ENCODE data around the gene RHBDD1.

Gene RHBDD1, protein sequence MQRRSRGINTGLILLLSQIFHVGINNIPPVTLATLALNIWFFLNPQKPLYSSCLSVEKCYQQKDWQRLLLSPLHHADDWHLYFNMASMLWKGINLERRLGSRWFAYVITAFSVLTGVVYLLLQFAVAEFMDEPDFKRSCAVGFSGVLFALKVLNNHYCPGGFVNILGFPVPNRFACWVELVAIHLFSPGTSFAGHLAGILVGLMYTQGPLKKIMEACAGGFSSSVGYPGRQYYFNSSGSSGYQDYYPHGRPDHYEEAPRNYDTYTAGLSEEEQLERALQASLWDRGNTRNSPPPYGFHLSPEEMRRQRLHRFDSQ

DNA sequence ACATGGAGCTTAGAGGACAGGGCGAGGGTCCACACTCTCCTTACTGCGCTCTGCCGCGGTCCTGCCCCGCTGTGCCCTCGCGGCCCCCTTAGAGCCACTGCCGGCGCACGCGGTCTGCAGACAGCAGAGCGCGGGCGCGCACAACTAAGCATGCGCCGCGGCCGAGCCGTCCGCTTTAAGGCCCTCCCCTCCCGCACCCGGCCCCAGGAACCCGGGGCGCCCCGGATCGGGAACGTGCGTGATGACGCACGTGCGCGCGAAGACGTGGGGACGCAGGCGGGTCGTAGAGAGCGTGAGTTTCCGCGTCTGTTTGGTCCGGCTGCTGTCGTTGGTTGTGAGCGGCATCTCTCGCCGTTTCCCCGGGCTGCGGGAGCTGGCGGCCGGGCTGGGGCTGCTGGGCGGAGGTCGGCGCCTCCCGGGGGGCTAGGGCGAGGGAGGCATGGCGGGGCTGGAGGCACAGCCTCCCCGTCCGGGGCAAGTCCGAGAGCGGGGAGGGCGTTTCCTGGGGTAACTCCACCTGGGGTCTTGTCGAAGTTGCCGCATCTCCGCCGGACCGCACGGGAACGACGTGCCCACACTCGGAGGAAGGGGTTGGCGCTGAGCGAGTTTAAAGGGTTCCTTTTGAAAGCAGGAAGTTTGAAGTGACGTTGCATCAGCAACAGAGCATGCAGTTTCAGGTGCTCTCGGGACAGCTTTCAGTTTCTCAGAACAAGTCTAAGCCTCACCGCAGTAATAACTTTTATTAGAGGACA lies at the start of gene RHBDD1:
TSS of gene RHBDD1 (plus strand) at position 259 of the 752 bp plus-strand sequence. CDS start 28,640 bp downstream, outside the sequence.
- in situ Hi-C loops (cut with MboI; ENCODE audit: low sequenced_read_pairs) = no loop called here

DNA sequence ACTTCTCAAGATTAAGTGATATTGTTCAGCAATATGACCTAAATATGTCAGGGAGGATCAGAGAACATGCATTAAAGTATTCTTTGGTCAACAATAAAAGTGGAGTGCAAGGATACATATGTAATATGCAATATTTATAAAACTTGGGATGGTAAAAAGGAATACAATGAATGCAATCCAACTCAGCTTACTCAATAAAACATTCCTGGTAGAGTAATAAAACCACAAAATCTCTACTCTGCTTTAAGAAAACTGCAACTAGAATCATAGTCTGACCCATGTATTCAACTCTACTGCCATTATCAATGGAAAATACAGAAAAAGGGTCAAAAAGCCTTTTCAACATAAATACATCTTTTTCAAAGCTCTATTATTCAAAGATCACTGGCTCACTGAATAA lies 47.8 kb upstream of the RHBDD1 start:
- in situ Hi-C loops (cut with MboI; ENCODE audit: low sequenced_read_pairs) = loop anchor here (25.0 kb wide), 1 partner anchor 901 kb away; no protein-coding TSS in a partner anchor

DNA sequence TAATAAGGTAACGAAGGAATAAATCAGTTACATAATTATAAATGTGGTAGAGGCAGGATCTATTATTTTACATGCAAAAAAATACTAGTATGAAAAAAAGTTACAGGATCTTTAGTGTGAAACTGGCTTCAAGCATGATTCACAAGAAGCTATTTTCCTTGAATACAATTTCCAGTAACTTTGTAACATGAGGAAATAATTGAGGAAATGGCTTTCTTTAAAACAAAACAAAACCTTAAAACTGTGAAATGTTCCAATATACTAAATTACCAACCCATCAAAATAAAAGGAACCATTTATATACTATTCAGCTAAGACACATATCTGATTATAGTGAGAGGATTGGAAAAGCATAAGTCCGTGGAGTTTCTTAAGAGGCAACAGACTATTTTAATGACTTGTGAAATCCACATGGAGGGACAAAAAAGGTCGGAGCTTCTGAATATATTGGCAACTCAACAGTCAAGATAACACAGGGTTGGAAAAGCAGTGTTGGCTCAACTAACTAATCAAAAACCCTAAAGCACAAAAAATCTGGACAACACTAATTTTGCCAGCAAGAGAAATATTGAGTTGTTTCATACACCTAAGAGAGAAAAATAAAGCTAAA lies 46.9 kb upstream of the RHBDD1 start:
- in situ Hi-C loops (cut with MboI; ENCODE audit: low sequenced_read_pairs) = loop anchor here (25.0 kb wide), 1 partner anchor 902 kb away; no protein-coding TSS in a partner anchor

DNA sequence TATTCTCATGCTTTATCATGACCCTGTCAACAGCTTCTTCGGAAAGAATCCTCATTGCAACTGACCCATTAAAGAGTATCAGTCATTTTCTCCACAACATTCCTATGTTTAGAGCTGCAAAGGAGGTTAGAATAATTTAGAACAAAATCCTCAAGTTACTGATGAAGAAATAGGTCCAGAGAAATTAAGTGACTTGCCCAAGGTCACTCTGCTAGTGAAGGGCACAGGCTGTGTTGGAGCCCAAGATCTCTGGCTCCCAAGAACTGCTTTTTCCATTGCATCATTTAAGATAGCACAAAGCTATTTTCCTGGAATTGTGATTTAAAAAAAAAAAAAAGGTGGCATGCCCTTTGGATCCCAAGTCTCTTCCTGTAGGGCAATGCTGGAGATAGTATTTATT lies 45.8 kb upstream of the RHBDD1 start:
- in situ Hi-C loops (cut with MboI; ENCODE audit: low sequenced_read_pairs) = loop anchor here (25.0 kb wide), 1 partner anchor 903 kb away; no protein-coding TSS in a partner anchor

DNA sequence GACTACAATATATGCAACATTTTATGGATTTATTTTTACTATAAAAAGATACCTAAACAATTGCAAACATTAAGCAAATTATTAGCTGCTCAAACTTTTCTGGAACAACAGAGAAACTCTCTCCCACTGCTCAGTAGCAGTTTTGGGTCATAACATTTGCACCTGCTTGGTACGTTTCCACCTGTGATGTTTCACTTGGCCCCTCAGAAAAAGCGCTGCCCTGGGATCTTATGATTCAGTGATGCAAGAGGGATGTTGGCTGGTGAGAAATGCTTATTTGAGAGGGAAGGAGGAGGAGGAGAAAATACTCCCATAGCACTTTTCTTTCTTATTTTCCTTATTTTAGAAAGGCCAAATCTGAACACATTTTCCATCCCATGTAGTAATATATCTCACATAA lies 45.4 kb upstream of the RHBDD1 start:
- in situ Hi-C loops (cut with MboI; ENCODE audit: low sequenced_read_pairs) = loop anchor here (25.0 kb wide), 1 partner anchor 903 kb away; no protein-coding TSS in a partner anchor

DNA sequence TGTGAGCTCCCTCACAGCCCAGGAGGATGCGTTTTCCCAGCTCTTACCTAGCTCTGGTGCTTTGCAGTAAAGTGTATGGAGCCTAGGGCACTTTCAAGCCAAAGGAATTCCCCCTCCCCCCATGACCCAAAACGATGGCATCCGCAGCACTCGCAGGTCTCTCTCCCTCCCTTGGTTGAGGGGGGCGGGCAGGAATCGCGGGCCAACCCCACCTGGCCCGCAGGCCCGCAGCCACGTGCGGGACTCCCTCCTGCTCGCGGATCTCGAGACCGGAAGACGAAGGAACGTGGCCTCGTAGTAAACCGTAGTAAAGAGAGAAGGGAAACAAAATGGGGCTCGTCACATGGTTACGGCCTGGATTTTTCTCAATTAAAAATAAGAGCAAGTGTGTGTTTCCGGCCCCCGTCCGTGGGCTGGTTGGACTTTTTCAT lies 44.8 kb upstream of the RHBDD1 start:
- in situ Hi-C loops (cut with MboI; ENCODE audit: low sequenced_read_pairs) = loop anchor here (25.0 kb wide), 1 partner anchor 904 kb away; no protein-coding TSS in a partner anchor

DNA sequence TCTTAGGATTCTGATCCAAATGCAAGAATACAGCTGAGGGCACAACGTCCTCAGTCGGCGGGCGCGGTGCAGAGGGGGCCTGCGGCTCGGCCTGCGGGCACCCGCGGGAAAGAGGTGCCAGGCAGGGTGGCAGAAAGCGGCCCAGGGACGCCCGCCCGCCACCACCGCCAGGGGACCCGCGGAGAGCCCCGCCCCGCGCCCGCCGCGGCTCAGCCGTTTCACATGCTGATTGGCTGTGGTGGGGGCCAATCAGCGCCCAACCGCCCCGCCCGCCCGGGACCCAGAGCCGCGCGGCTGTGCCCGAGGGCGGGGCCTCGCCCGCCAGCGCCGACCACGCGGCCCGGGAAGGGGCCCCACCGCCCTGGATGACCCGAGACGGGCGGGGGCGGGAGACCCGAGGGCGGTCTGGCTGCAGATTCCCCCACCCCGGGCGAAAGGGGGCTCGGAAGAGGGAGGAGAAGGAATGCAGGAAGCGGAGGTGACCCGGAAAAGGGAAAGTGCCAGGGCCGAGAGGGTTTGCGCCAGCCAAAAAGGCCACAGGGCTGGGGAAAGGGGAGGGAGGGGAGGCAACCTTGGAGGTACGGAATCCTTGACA lies 44.3 kb upstream of the RHBDD1 start:
- in situ Hi-C loops (cut with MboI; ENCODE audit: low sequenced_read_pairs) = loop anchor here (25.0 kb wide), 1 partner anchor 904 kb away; no protein-coding TSS in a partner anchor

DNA sequence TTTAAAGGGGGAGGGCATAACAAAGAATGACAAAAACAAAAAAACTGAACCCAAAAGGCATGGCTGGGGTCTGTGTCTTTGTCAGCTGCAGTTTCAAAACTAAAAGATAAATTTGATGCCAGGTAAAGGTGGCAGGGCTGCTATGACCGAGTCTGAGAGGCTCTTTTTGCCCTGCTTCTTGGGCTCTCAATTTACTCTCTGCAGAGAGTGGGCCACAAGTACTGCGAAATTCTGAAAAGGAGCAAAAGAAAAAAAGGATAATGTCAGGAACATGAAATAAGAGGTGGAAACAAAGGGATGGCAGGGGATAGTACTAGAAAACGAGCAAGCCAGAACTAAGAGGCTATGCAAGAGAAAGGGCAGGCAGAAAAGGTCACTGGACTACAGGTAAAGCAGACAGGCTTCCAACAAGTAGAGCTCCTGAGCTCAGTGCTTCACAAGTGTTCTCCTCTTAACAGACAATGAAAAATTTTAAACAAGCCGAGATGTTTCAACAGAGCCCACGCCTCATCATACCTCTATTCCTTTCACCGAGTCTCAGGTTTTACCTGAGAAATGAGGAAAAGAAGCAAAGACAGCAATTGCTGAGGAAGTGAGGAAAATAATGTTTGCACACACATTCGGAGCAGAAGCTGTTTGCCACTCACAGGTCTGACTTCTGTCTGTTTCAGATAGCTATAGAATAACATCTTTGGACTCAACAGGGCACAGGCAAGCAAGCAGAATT lies 43.5 kb upstream of the RHBDD1 start:
- in situ Hi-C loops (cut with MboI; ENCODE audit: low sequenced_read_pairs) = loop anchor here (25.0 kb wide), 1 partner anchor 905 kb away; no protein-coding TSS in a partner anchor

DNA sequence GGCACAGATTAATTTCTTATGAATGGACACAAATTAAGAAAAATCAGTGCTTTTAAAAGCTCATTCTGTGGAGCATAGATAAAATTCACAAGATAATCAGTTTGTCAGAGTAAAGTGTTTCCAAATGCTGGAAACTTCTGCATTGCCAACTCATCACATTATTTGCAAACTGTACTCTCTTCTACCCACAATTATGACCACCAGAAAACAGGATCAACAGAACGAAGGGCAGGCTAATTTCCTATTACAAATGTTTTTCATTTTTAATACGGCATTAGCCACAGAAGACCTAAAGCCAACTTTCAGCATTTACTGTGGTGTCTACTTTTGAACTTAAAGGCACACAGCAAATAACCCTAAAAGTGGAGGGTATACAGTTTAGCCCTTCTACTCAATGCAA lies 42.2 kb upstream of the RHBDD1 start:
- in situ Hi-C loops (cut with MboI; ENCODE audit: low sequenced_read_pairs) = loop anchor here (25.0 kb wide), 1 partner anchor 906 kb away; no protein-coding TSS in a partner anchor

DNA sequence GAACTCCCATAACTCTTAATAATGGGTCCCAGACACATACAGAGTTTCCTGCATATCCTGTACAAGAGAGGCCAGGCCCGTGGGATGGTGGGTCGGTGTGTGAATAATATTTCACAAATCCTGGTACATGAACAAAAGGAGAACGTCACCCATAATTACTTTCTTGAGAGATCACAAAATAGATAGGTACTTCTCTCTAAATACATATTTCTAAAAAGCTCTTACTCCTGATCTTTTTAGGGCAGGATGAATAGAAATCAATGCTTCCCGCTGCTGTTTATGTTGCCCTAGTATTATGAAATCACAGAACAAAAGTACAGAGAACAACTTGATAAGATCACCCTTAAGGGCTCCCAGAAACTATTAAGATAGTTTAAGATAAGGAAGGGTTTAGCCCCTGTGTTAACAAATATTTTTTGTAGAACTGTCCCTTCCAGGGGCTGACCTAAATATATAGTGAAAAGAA lies 41.6 kb upstream of the RHBDD1 start:
- in situ Hi-C loops (cut with MboI; ENCODE audit: low sequenced_read_pairs) = loop anchor here (25.0 kb wide), 1 partner anchor 907 kb away; no protein-coding TSS in a partner anchor

DNA sequence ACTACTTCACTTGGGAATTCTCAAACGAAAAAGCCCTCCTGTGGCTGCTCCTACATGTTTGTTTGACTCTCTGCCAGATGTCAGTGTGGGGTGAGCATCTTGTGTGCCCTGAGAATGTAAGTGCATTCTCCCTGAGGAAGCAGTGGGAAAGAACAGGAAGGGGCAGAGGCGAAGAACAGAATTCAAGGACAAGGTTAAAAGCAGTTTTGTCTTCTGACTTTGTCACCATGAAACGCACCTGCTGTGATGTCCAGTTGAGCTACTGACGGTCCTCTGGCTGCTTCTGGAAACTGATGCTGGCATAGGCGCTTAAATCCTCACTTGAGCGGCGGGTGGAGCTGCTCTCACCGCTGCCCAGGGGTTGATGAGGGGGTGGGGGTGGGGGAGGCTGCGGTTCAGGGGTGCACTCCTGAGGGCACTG lies 41.1 kb upstream of the RHBDD1 start:
- in situ Hi-C loops (cut with MboI; ENCODE audit: low sequenced_read_pairs) = loop anchor here (25.0 kb wide), 1 partner anchor 907 kb away; no protein-coding TSS in a partner anchor

DNA sequence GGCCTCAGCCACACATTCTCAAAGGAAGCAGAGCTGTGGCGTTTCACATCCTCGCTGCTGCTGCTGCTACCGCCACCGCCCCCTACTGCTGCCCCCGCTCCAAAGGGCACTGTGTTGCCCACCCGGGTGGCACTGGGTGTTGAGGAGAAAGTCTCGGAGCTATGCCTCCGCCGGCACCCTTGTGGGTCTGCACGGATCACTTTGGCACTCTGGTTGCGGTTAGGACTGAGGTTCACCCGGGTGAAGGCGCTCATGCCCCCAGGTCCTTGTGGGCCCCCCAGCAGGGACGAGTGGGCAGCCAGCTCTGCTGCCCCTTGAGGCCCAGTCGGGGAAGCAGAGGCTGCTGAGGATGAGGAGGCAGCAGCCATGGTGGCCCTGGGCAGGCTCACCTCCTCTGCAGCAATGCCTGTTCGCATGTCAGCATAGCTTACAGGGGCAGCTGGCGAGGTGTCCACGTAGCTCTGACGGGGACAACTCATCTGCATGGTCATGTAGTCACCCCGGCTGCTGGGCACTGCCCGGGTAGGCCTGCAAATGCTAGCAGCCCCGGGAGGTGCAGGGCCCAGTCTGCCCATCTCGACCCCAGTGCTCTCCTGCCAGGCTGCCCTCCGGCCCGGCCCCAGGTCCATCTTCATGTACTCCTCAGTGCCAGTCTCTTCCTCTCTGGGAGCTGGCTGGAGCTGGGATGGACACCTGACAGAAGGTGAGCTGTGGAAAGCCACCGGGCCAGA lies 40.4 kb upstream of the RHBDD1 start:
- in situ Hi-C loops (cut with MboI; ENCODE audit: low sequenced_read_pairs) = loop anchor here (25.0 kb wide), 1 partner anchor 908 kb away; no protein-coding TSS in a partner anchor

DNA sequence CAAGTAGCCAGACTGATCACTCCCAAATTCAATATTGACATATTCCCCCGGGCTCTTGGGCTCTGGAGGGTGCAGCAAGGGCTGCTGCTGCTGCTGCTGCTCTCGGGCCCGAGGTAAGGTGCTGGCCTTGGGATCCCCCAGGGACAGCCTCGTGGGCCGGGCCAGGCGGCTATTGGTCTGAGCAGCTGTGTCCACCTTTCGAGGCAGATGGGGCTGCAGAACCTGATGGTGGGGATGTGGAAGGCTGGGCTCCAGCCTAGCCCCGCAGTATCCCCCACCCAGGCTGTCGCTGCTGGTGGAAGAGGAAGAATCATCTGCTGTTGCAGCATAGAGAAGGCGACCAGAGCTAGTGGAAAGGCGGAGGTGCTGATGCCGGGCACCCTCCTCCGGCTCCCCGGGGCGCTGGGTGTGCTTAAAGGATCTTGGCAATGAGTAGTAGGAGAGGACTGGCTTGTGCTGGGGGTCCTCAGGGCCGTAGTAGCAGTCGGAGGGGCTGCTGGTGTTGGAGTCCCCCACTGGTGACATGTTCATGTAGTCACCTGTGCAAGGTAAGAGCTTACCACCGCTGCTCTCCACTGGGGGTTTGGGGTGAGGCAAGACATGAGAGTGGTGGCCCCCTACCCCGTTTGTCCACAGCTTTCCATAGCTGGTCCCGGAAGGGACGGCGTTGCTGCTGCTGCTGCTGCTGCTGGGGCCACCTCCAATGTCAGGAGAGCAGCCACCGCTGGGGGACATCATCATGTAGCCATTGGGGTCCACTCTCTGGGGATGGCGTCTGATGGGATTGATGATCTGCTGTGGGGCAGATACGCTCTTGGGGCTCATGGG lies 39.6 kb upstream of the RHBDD1 start:
- in situ Hi-C loops (cut with MboI; ENCODE audit: low sequenced_read_pairs) = loop anchor here (25.0 kb wide), 1 partner anchor 909 kb away; no protein-coding TSS in a partner anchor

DNA sequence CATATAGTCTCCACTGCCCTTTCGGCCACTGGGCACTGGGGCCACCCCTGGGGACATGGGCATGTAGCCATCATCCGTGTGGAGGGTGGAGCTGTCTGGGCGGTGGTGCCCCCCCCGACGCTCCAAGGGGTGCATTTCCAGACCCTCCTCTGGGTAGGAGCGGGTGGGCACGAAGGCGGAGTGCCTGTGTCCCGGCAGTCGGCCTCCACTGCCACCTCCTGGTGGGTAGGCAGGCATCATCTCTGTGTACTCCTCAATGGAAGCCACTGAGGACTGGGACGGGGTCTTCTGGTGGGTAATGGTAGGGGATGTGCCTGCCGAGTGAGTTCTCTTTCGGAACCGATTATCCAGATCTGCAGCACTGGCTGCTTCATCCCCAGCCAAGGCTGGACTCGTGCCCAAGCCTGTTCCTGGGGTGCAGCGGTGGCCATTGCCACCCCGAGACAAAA lies 39.0 kb upstream of the RHBDD1 start:
- in situ Hi-C loops (cut with MboI; ENCODE audit: low sequenced_read_pairs) = loop anchor here (25.0 kb wide), 1 partner anchor 910 kb away; no protein-coding TSS in a partner anchor

DNA sequence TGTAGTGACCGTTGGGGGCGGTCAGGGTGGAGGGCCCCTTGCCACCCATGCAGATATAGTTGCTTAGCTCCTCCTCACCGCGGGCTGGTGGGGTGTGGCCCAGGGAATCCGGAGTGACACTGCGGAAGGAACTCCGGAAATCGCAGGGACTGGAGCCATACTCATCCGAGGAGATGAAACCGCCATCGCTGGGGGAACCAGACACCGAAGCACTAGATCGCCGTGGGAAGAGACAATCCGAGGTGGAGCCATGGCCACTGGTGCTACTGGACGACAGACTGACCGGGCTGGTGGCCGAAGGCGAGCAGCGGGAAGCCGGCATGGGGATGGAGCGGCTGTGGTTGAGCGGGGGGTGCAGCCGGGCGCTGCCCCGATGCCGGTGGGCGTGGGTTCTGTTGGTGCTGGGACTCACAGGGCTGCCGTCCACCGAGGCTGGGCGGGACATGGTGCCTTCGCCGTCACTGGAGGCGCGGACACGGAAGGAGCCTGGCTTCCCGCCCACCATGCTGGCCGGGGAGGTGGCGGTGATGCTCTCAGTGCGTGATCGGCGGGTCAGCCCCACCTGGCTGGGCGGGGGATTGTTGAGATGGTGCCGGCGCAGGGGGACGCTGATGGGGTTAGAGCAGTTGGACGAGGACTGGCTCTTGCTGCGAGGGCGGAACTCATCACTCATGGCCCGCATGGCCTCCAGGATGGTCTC lies 38.4 kb upstream of the RHBDD1 start:
- in situ Hi-C loops (cut with MboI; ENCODE audit: low sequenced_read_pairs) = loop anchor here (25.0 kb wide), 1 partner anchor 910 kb away; no protein-coding TSS in a partner anchor

DNA sequence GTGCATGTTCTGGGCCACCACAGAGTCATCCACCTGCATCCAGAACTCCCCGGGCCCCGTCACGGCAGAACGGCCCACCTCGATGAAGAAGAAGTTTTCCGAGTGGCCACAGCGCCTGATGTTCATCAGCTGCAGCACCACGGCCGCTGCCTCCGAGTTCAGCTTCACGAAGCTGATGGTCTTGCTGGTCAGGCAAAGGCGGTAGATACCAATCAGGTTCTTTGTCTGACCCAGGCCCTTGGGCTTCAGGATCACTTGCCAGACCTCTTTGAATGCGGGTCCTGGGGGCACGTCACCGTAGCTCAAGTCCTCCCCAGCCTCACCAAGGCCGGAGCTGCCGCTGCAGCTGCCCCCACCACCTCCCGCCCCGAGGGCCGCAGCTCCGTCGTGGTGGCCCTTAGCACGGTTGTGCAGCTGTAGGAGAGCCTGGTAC lies 37.8 kb upstream of the RHBDD1 start:
- in situ Hi-C loops (cut with MboI; ENCODE audit: low sequenced_read_pairs) = loop anchor here (25.0 kb wide), 1 partner anchor 911 kb away; no protein-coding TSS in a partner anchor

Measured in HL-60/S4 treated with retinoic acid at 250 ng/mL for 4 days and 3 days (cell line).